ENCODE results near the gene UBE2Q2.
"Not testable (repeated sequence)": the region's sequence is repeated elsewhere in the genome, so short reads cannot be mapped to it uniquely, and the experiment has no call there.

Gene UBE2Q2

GRCh38 chr15:75857886-75858285, 14.6 kb downstream of the UBE2Q2 start:
- no peak overlapping the region for H3K4me3 ChIP-seq (ENCODE audit: low read depth, low read length)
- TF ChIP-seq CTCF (IDR thresholded peaks at IDR 0.05; ENCODE audit: low read depth, low read length, missing control alignments) = no peak
- no peak for DNase-seq (ENCODE audit: low read depth)

GRCh38 chr15:75861750-75862402, 18.6 kb downstream of the UBE2Q2 start:
- no peak overlapping the region for H3K4me3 ChIP-seq (ENCODE audit: low read depth, low read length)
- TF ChIP-seq CTCF (IDR thresholded peaks at IDR 0.05; ENCODE audit: low read depth, low read length, missing control alignments) = no peak
- DNase-seq (ENCODE audit: low read depth) = no peak

- TF ChIP-seq CTCF (IDR thresholded peaks at IDR 0.05; ENCODE audit: low read depth, low read length, missing control alignments) = no peak
- no peak overlapping the region for H3K4me3 ChIP-seq (ENCODE audit: low read depth, low read length)
- no peak for DNase-seq (ENCODE audit: low read depth)
Measured at GRCh38 chr15:75862796-75863195, 19.5 kb downstream of the UBE2Q2 start.

DNA sequence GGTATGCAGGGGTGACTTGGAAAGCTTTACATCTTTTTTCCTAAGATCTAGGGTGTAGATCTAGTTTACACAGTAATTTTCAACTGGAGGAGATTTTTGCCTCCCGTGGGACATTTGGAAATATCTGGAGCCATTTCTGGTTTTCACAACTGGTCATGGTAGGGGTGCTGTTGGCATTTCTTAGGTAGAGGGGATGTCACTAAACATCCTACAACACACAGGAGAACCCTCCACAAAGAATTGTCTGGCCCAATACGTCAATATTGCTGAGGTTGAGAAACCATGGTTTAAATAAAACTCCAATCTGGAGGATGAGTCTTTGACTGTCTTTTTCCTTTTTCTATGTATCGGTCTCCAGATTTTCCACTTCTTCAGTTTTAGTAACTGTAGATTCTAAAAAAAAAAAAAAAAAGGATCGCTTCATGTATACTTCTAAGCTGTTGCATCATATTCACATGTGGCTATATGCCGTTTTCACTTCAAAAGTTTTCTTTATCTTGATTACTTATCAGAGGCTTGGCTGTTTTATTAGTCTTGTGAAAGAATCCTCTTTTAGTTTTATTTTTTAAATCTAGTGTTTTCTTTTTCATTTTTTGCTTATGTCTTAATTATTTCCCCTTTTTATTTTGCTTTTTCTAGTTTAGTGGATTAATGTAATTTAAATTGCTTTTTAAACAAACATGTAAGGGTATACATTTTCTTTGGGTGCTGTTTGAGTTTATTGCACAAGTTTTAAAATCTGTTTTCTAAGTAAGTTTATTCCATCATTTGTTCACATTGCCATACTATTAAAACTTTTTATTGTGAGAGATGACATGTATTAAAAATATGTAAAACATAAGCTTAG, 21.2 kb downstream of the UBE2Q2 start:
- DNase-seq (ENCODE audit: low read depth) = no peak
- H3K4me3 ChIP-seq (ENCODE audit: low read depth, low read length) = no peak overlapping the region
- no peak for TF ChIP-seq CTCF (IDR thresholded peaks at IDR 0.05; ENCODE audit: low read depth, low read length, missing control alignments)

GRCh38 chr15:75866045-75866444, 22.8 kb downstream of the UBE2Q2 start:
- not testable (repeated sequence) for DNase-seq (ENCODE audit: low read depth); H3K4me3 ChIP-seq (ENCODE audit: low read depth, low read length)

- DNase-seq (ENCODE audit: low read depth) = no peak
- TF ChIP-seq CTCF (IDR thresholded peaks at IDR 0.05; ENCODE audit: low read depth, low read length, missing control alignments) = no peak
Measured at GRCh38 chr15:75866916-75867315, 23.7 kb downstream of the UBE2Q2 start.

DNA sequence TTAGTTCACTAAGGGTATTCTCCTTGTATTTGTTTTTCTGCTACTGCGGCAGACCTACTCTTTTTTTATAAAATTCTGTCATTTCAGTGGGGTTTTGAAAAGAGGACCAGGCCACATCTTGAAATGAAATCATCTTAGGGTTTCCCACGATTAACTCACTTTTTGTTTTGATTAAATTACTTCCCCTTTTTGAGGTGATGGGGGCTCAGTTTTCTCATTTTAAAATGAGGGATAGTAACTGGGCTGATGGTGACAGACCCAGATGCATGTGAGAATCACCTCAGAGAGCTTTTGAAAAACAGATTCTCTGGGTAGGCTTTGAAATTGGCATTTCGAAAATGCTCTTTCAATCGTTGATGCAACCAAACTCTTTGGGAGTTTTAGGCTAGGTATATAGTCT, 24.2 kb downstream of the UBE2Q2 start:
- no peak for TF ChIP-seq CTCF (IDR thresholded peaks at IDR 0.05; ENCODE audit: low read depth, low read length, missing control alignments)
- no peak for DNase-seq (ENCODE audit: low read depth)
- H3K4me3 ChIP-seq (ENCODE audit: low read depth, low read length) = no peak overlapping the region; the same call in 1 of the 2 replicates

More at GRCh38 chr15:75866916-75867315, 23.7 kb downstream of the UBE2Q2 start:
- no peak overlapping the region for H3K4me3 ChIP-seq (ENCODE audit: low read depth, low read length)

Measured in GM12864 (cell line).